ENCODE results near the gene ITPR1. TPM values are rescaled to one million over a fixed set of nuclear protein-coding genes. Genes with fewer than 3 reads are reported as not detected.
A peak's percentile ranks its signal among the peaks of the same experiment; 100 is the strongest.

ITPR1 gene
- total RNA-seq, 1 experiment from 2014 or later, result 7.5 TPM

- DNase-seq (ENCODE audit: unreplicated experiment), result no peak
- Mint-ChIP-seq H3K4me1 (ENCODE audit: insufficient read depth, unreplicated experiment) (peaks cover under 1% of the 10 kb centered on the region), H3K36me3 (ENCODE audit: insufficient read depth, unreplicated experiment) (peaks cover 6% of the 10 kb centered on the region), H3K27me3 (ENCODE audit: insufficient read depth, unreplicated experiment) (no peaks in the 10 kb centered on the region), H3K27ac (ENCODE audit: low read depth, unreplicated experiment) (no peak overlapping the region), H3K9me3 (ENCODE audit: unreplicated experiment) (no peaks in the 10 kb centered on the region), H3K4me3 (ENCODE audit: unreplicated experiment) (no peak overlapping the region)
- TF ChIP-seq, protein P1, sequence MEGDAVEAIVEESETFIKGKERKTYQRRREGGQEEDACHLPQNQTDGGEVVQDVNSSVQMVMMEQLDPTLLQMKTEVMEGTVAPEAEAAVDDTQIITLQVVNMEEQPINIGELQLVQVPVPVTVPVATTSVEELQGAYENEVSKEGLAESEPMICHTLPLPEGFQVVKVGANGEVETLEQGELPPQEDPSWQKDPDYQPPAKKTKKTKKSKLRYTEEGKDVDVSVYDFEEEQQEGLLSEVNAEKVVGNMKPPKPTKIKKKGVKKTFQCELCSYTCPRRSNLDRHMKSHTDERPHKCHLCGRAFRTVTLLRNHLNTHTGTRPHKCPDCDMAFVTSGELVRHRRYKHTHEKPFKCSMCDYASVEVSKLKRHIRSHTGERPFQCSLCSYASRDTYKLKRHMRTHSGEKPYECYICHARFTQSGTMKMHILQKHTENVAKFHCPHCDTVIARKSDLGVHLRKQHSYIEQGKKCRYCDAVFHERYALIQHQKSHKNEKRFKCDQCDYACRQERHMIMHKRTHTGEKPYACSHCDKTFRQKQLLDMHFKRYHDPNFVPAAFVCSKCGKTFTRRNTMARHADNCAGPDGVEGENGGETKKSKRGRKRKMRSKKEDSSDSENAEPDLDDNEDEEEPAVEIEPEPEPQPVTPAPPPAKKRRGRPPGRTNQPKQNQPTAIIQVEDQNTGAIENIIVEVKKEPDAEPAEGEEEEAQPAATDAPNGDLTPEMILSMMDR (IDR thresholded peaks at IDR 0.05; ENCODE audit: unreplicated experiment), result no peak
- ChIA-PET CTCF (interaction anchor here (0.6 kb wide), 1 partner anchor 128 kb away, joined by 4 read pairs; no protein-coding TSS in a partner anchor), POLR2A (no interaction called here)
- no TSS peak for BruUV-seq (replicated peaks)
- intact Hi-C loops (cut with micrococcal nuclease), result no loop called here
Measured at GRCh38 chr3:4460334-4460733, 32.8 kb upstream of the ITPR1 start.

GRCh38 chr3:4461468-4462090, 31.6 kb upstream of the ITPR1 start:
- intact Hi-C loops (cut with micrococcal nuclease), result no loop called here
- POLR2A ChIA-PET, result no interaction called here

GRCh38 chr3:4462369-4463040, 30.6 kb upstream of the ITPR1 start:
- peaks cover 6% of the 10 kb centered on the region for H3K36me3 Mint-ChIP-seq (ENCODE audit: insufficient read depth, unreplicated experiment)
- H3K27me3 Mint-ChIP-seq (ENCODE audit: insufficient read depth, unreplicated experiment), result no peaks in the 10 kb centered on the region
- no peak for DNase-seq (ENCODE audit: unreplicated experiment)
- H3K4me3 Mint-ChIP-seq (ENCODE audit: unreplicated experiment), result no peak overlapping the region
- intact Hi-C loops (cut with micrococcal nuclease), result no loop called here
- no peaks in the 10 kb centered on the region for H3K9me3 Mint-ChIP-seq (ENCODE audit: unreplicated experiment)
- TF ChIP-seq, protein P1 (IDR thresholded peaks at IDR 0.05; ENCODE audit: unreplicated experiment), result no peak
- POLR2A ChIA-PET, result no interaction called here
- no TSS peak for BruUV-seq (replicated peaks)
- CTCF ChIA-PET, result interaction anchor here (0.5 to 1.3 kb wide), 5 partner anchors 8 to 171 kb away, joined by 3 to 4 read pairs (median 3); no protein-coding TSS in a partner anchor
- H3K27ac Mint-ChIP-seq (ENCODE audit: low read depth, unreplicated experiment), result no peak overlapping the region
- H3K4me1 Mint-ChIP-seq (ENCODE audit: insufficient read depth, unreplicated experiment), result peaks cover 7% of the 10 kb centered on the region

More at GRCh38 chr3:4461468-4462090, 31.6 kb upstream of the ITPR1 start:
- Mint-ChIP-seq H3K4me3 (ENCODE audit: unreplicated experiment) (no peak overlapping the region), H3K27ac (ENCODE audit: low read depth, unreplicated experiment) (no peak overlapping the region), H3K9me3 (ENCODE audit: unreplicated experiment) (no peaks in the 10 kb centered on the region), H3K4me1 (ENCODE audit: insufficient read depth, unreplicated experiment) (peaks cover 7% of the 10 kb centered on the region), H3K27me3 (ENCODE audit: insufficient read depth, unreplicated experiment) (no peaks in the 10 kb centered on the region), H3K36me3 (ENCODE audit: insufficient read depth, unreplicated experiment) (peaks cover 6% of the 10 kb centered on the region)
- CTCF ChIA-PET, result interaction anchor here (0.5 to 1.3 kb wide), 3 partner anchors 9 to 195 kb away, joined by 3 to 4 read pairs (median 3); no protein-coding TSS in a partner anchor
- TF ChIP-seq, protein P1 (IDR thresholded peaks at IDR 0.05; ENCODE audit: unreplicated experiment), result no peak
- no TSS peak for BruUV-seq (replicated peaks)
- DNase-seq (ENCODE audit: unreplicated experiment), result no peak

GRCh38 chr3:4464576-4464975, 28.6 kb upstream of the ITPR1 start:
- Mint-ChIP-seq H3K9me3 (ENCODE audit: unreplicated experiment) (no peaks in the 10 kb centered on the region), H3K27me3 (ENCODE audit: insufficient read depth, unreplicated experiment) (no peaks in the 10 kb centered on the region), H3K4me3 (ENCODE audit: unreplicated experiment) (no peak overlapping the region), H3K4me1 (ENCODE audit: insufficient read depth, unreplicated experiment) (peaks cover 7% of the 10 kb centered on the region), H3K36me3 (ENCODE audit: insufficient read depth, unreplicated experiment) (peaks cover 4% of the 10 kb centered on the region), H3K27ac (ENCODE audit: low read depth, unreplicated experiment) (no peak overlapping the region)
- ChIA-PET POLR2A (no interaction called here), CTCF (no interaction called here)
- BruUV-seq (replicated peaks), result TSS peak; percentile 7
- intact Hi-C loops (cut with micrococcal nuclease), result no loop called here
- DNase-seq (ENCODE audit: unreplicated experiment), result no peak
- TF ChIP-seq, protein P1 (IDR thresholded peaks at IDR 0.05; ENCODE audit: unreplicated experiment), result no peak
